Stimulated activated CD8-positive, alpha-beta memory T cell treated with anti-CD3 and anti-CD28 coated beads, Interleukin-12 subunit alpha, Interleukin-12 subunit beta, amount 100 ng/mL, for 4 hours (primary cell): ENCODE data around the gene SLC17A5.
"Not testable (repeated sequence)": the region's sequence is repeated elsewhere in the genome, so short reads cannot be mapped to it uniquely, and the experiment has no call there.

ENCODE experiments used
- DNase-seq: peaks from one replicate; pipeline ENCODE4 v3.0.0-alpha.2; 2020; ENCODE audit warnings: low read depth

Gene SLC17A5

DNA sequence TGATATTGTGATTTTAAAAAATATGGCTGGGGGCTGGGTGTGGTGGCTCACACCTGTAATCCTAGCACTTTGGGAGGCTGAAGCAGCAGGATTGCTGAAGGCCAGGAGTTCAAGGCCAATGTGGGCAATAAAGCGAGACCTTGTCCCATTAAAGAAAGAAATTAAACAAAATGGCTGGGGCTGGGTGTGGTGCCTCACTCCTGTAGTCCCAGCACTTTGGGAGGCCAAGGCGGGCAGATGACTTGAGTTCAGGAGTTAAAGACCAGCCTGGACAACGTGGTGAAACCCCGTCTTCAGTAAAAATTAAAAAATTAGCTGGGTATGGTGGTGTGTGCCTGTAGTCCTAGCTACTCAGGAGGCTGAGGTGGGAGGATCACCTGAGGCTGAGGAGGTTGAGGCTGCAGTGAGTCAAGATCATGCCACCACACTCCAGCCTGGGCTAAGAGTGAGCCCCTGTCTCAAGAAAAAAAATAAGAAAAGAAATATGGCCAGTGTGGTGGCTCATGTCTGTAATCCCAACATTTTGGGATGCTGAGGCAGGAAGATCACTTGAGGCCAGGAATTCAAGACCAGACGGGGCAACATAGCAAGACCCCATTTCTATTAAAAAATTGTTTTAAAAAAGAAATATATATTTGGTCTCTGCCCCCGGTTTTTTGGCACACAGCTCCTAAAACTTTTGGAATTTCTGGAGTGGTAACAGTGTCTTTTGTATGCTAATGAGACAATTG lies 39.8 kb downstream of the SLC17A5 start:
- DNase-seq = no peak

DNA sequence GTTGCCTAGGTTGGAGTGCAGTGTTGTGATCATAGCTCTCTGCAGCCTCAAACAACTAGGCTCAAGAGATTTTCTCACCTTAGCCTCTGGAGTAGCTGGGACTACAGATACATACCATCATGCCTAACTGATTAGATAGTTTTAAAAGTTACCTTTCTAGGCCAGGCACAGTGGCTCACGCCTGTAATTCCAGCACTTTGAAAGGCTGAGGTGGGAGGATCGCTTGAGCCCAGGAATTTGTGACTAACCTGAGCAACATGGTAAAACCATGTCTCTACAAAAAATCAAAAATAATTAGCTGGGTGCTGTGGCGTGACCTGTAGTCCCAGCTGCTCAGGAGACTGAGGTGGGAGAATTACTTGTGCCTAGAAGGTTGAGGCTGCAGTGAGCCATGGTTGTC lies 41.2 kb downstream of the SLC17A5 start:
- DNase-seq = no peak

GRCh38 chr6:73610444-73611275 lies 43.1 kb downstream of the SLC17A5 start:
- DNase-seq = no peak

- DNase-seq = no peak
Measured at GRCh38 chr6:73608761-73609160, 45.0 kb downstream of the SLC17A5 start.

DNA sequence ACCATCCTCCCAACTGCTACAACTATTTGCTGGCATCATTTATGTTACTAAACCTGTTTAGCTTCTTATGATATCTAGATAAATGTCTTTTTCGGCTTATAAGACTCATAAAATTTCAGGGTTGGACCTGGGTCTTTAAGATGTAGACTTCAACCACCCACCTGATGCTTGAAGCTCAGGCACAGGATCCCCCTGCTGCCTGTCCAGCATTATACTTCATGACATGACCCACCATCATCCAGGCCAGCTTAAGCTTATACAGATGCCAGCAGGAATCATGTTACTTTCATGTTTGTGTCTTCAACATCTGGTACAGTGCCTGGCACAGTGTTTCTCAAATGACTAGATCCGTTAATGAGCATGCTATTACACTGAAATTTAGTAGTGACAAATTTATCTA lies 47.4 kb downstream of the SLC17A5 start:
- no peak for DNase-seq

- DNase-seq = no peak
Measured at GRCh38 chr6:73604461-73604860, 49.3 kb downstream of the SLC17A5 start.

DNA sequence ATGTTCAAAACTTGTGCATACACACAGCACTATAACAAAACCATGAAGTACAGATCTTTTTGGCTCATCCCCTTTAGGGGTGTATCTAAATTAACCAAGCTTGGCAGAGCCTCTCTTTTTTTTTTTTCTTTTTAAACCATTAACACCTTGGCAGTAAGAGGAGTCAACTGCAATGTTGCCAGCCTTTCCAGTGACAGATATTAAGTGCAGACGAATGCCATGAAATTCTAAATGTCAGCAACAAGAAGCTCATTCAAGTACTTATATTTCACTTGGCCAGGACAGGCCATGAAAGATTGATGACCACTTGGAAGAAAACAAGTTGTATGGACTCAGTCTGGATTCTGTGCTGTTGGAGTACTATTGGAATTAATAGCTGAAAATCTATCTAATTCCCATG lies 49.8 kb downstream of the SLC17A5 start:
- DNase-seq = no peak

DNA sequence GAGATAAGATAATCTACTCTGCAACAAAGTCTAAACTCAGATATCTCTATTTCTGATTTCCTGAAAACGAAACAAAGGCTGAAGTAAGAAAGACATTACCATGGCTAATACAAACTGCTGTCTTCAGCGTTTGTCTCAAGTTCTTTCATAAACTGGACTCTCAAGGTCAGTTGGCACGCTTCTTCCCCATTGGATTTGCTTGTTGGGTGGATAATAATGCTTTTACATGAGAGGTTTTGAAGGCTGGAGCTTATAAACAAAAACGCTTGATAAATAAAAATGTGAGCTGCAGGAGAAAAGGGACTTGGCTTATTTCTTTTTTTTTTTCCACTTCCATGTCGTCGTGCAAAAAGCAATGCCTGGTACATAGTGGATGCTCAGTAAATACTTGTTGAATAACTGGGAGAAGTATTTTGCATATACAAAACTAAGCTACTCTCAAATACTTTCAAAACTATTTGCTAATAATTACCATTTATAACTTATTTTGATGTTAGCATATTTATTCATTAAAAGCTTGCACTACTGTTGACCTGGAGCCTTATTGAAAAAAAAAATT lies 67.3 kb downstream of the SLC17A5 start:
- no peak for DNase-seq

- no peak for DNase-seq
Measured at GRCh38 chr6:73585566-73586415, 68.0 kb downstream of the SLC17A5 start.

- no peak for DNase-seq
Measured at GRCh38 chr6:73581293-73581692, 72.5 kb downstream of the SLC17A5 start.

- peak; percentile 63 for DNase-seq
Measured at GRCh38 chr6:73580247-73581149, 73.3 kb downstream of the SLC17A5 start.

- DNase-seq = no peak
Measured at GRCh38 chr6:73579851-73580246, 73.9 kb downstream of the SLC17A5 start.

GRCh38 chr6:73579389-73579788 lies 74.4 kb downstream of the SLC17A5 start:
- DNase-seq = no peak

DNA sequence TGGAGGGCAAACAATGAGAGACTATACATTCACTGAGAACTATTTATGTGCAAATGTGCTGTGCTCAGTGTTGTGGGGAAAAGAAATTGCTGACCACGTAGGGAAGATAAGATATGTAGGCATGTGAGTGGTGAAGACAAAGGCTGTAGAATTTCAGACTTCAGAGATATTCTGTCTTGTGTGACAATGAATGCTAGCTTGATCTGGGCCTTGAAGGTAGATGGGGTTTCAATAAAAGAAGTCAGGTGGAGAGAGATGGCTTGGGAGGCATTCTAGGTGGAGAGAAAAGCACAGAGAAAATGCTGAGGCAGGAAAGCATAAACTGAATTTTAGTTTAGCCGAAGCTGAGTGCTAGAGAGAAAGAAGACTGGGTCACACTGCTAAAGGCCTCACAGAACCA lies 76.1 kb downstream of the SLC17A5 start:
- no peak for DNase-seq

DNA sequence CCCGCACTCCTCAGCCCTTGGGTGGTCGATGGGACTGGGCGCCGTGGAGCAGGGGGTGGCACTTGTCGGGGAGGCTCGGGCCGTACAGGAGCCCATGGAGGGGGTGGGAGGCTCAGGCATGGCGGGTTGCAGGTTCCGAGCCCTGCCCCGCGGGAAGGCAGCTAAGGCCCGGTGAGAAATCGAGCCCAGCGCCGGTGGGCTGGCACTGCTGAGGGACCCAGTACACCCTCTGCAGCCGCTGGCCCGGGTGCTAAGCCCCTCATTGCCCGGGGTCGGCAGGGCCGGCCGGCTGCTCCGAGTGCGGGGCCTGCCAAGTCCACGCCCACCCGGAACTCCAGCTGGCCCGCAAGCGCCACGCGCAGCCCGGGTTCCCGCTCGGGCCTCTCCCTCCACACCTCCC lies 81.3 kb downstream of the SLC17A5 start:
- not testable (repeated sequence) for DNase-seq

DNA sequence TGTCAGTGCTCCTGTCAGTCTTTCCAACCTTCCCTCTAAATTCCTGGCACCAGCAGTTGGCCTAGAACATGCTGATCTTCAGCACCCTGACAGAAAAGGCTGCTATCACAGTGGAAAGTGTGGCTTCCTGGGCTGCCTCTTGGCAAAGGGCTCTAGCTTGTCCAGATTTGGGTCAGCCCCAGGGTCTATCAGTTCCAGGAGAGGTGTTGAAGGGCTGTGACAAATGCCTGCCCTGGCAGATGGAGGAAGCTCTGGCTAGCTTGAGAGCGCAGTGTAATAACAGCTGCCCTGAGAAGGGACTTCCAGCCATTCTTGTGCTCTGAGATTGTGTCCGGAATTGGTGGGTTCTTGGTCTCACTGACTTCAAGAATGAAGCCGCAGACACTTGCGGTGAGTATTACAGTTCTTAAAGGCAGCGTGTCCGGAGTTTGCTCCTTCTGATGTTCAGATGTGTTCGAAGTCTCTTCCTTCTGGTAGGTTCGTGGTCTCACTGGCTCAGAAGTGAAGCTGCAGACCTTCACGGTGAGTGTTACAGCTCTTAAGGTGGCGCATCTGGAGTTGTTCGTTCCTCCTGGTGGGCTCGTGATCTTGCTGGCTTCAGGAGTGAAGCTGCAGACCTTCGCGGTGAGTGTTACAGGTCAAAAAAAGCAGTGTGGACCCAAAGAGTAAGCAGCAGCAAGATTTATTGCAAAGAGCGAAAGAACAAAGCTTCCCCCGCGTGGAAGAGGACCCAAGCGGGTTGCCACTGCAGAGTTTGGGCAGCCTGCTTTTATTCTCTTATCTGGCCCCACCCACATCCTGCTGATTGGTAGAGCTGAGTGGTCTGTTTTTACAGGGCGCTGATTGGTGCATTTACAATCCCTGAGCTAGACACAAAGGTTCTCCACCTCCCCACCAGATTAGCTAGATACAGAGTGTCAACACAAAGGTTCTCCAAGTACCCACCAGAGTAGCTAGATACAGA lies 82.3 kb downstream of the SLC17A5 start:
- DNase-seq = not testable (repeated sequence)

- DNase-seq = no peak
Measured at GRCh38 chr6:73569121-73569520, 84.7 kb downstream of the SLC17A5 start.

DNA sequence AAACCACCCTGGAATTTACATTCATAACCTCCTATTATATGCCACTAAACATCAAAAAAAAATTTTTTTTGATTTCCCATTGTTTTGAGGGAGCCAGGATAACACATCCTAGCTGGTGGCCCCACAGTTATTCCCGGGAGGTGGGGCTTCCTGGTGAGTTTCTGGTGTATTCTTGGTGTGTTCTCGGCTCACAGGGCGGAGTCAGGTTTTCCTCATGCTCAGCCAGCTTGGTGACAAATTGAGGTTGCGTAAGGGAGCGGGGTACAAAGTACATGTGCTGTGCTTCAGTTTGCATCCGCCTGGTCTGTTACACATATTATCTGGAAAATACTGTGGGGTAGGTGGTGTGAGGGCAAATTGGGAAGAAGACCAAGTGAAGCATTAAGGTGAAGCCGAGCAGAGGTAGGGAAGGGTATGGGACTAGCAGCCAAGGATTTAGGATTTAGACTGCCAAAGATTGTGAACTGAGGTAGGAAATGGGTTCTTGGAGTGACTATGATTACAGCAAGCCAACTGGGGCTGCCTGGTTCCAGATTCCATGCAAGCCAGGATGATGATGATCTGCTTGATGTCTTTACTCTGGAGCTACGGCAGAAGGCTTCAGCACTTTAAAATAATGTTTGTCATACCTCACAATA lies 86.7 kb downstream of the SLC17A5 start:
- no peak for DNase-seq

DNA sequence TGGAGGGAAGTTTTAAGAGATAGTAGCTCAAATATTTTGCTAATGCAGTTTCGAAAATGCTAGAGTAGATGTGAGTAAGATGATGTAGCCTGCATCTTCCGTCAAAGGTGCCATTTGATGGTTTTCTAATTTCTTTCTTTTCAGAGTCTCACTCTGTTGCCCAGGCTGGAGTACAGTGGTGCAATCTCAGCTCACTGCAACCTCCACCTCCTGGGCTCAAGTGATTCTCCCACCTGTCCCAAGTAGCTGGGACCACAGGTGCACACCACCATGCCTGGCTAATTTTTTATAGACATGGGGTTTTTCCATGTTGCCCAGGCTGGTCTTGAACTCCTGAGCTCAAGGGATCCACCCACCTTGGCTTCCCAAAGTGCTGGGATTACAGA lies 87.3 kb downstream of the SLC17A5 start:
- not testable (repeated sequence) for DNase-seq
